ENCODE measurements around the gene GYS2. TPM values are rescaled to one million over a fixed set of nuclear protein-coding genes. Genes with fewer than 3 reads are reported as not detected.

Gene GYS2
- total RNA-seq, 6 experiments from 2014 or later: not detected

GRCh38 chr12:21561158-21561557 is 43.5 kb downstream of the GYS2 start:
- DNase-seq: no peak
- Mint-ChIP-seq H3K9me3 (no peaks in the 10 kb centered on the region), H3K27me3 (ENCODE audit: insufficient read depth) (0 out of 2 replicates have a peak, but pooled peaks cover 2% of the 10 kb centered on the region), H3K4me3 (no peak overlapping the region), H3K4me1 (ENCODE audit: low read depth) (peaks cover 6% of the 10 kb centered on the region), H3K36me3 (ENCODE audit: low read depth) (no peaks in the 10 kb centered on the region), H3K27ac (no peak overlapping the region)
- TF ChIP-seq CTCF (IDR thresholded peaks at IDR 0.05): no peak

- Mint-ChIP-seq H3K4me3 (no peak overlapping the region), H3K4me1 (ENCODE audit: low read depth) (peaks cover 6% of the 10 kb centered on the region), H3K27ac (no peak overlapping the region), H3K9me3 (no peaks in the 10 kb centered on the region), H3K36me3 (ENCODE audit: low read depth) (no peaks in the 10 kb centered on the region), H3K27me3 (ENCODE audit: insufficient read depth) (0 out of 2 replicates have a peak, but pooled peaks cover 2% of the 10 kb centered on the region)
- no peak for TF ChIP-seq CTCF (IDR thresholded peaks at IDR 0.05)
- no peak for DNase-seq
Observed at GRCh38 chr12:21559855-21560569, 44.6 kb downstream of the GYS2 start.

- DNase-seq: no peak
- H3K9me3 Mint-ChIP-seq: no peaks in the 10 kb centered on the region
- no peak overlapping the region for H3K27ac Mint-ChIP-seq
- no peak overlapping the region for H3K4me3 Mint-ChIP-seq
- H3K4me1 Mint-ChIP-seq (ENCODE audit: low read depth): peaks cover 6% of the 10 kb centered on the region
- H3K36me3 Mint-ChIP-seq (ENCODE audit: low read depth): no peaks in the 10 kb centered on the region
- TF ChIP-seq CTCF (IDR thresholded peaks at IDR 0.05): no peak
- 0 out of 2 replicates have a peak, but pooled peaks cover 2% of the 10 kb centered on the region for H3K27me3 Mint-ChIP-seq (ENCODE audit: insufficient read depth)
Observed at GRCh38 chr12:21558100-21558679, 46.5 kb downstream of the GYS2 start.

GRCh38 chr12:21553329-21553675 is 51.3 kb downstream of the GYS2 start:
- H3K36me3 Mint-ChIP-seq (ENCODE audit: low read depth): no peaks in the 10 kb centered on the region
- no peak for DNase-seq
- TF ChIP-seq CTCF (IDR thresholded peaks at IDR 0.05): no peak
- H3K4me1 Mint-ChIP-seq (ENCODE audit: low read depth): no peaks in the 10 kb centered on the region; the same call in 1 of the 2 replicates
- H3K9me3 Mint-ChIP-seq: no peaks in the 10 kb centered on the region
- no peaks in the 10 kb centered on the region; the same call in 1 of the 2 replicates for H3K27me3 Mint-ChIP-seq (ENCODE audit: insufficient read depth)
- no peak overlapping the region for H3K4me3 Mint-ChIP-seq
- H3K27ac Mint-ChIP-seq: no peak overlapping the region

GRCh38 chr12:21552635-21553328 is 51.9 kb downstream of the GYS2 start:
- Mint-ChIP-seq H3K27ac (no peak overlapping the region), H3K9me3 (no peaks in the 10 kb centered on the region), H3K4me3 (no peak overlapping the region), H3K36me3 (ENCODE audit: low read depth) (no peaks in the 10 kb centered on the region), H3K4me1 (ENCODE audit: low read depth) (peaks cover 4% of the 10 kb centered on the region; the same call in 1 of the 2 replicates), H3K27me3 (ENCODE audit: insufficient read depth) (no peaks in the 10 kb centered on the region; the same call in 1 of the 2 replicates)
- no peak for DNase-seq
- no peak for TF ChIP-seq CTCF (IDR thresholded peaks at IDR 0.05)

Measured in HFFc6 (cell line).